ENCODE results near the gene SNX15.

Gene SNX15

GRCh38 chr11:65059959-65060824 is 33.0 kb downstream of the SNX15 start:
- Histone ChIP-seq H3K4me3 (ENCODE audit: low read length, poor library complexity, severe bottlenecking) (no peak overlapping the region), H3K36me3 (ENCODE audit: insufficient read depth, low read length) (no peaks in the 10 kb centered on the region), H3K79me2 (ENCODE audit: insufficient read depth, low read length) (no peaks in the 10 kb centered on the region), H3K4me2 (ENCODE audit: low read depth, low read length, poor library complexity, severe bottlenecking) (no peak overlapping the region), H3K9ac (ENCODE audit: low read depth, low read length, poor library complexity, severe bottlenecking) (no peak overlapping the region), H3K9me2 (replicated peaks; ENCODE audit: low read depth, low read length) (no peaks in the 10 kb centered on the region), H3K27me3 (ENCODE audit: insufficient read depth, low read length, poor library complexity, severe bottlenecking) (no peaks in the 10 kb centered on the region), H3K4me1 (ENCODE audit: insufficient read depth, low read length, poor library complexity, severe bottlenecking) (no peaks in the 10 kb centered on the region), H3K9me3 (ENCODE audit: insufficient read depth, low read depth, low read length) (no peaks in the 10 kb centered on the region), H4K20me1 (ENCODE audit: insufficient read depth, low read length, poor library complexity, severe bottlenecking) (no peaks in the 10 kb centered on the region), H3F3A (ENCODE audit: low read depth) (no peaks in the 10 kb centered on the region), H2AFZ (ENCODE audit: low read length) (peak overlapping the region; percentile 32; the same call in 1 of the 2 replicates)
- no peak for TF ChIP-seq EZH2phosphoT487 (IDR thresholded peaks at IDR 0.05; ENCODE audit: borderline replicate concordance)
- no peak for TF ChIP-seq CTCF (conservative IDR thresholded peaks at IDR 0.05; ENCODE audit: low read length)

GRCh38 chr11:65060913-65061408 is 33.7 kb downstream of the SNX15 start:
- Histone ChIP-seq H3K9me3 (ENCODE audit: insufficient read depth, low read depth, low read length) (no peaks in the 10 kb centered on the region), H3F3A (ENCODE audit: low read depth) (no peaks in the 10 kb centered on the region), H3K4me3 (ENCODE audit: low read length, poor library complexity, severe bottlenecking) (no peak overlapping the region), H2AFZ (ENCODE audit: low read length) (no peak overlapping the region), H3K9me2 (replicated peaks; ENCODE audit: low read depth, low read length) (no peaks in the 10 kb centered on the region), H3K4me2 (ENCODE audit: low read depth, low read length, poor library complexity, severe bottlenecking) (no peak overlapping the region), H3K27me3 (ENCODE audit: insufficient read depth, low read length, poor library complexity, severe bottlenecking) (no peaks in the 10 kb centered on the region), H3K36me3 (ENCODE audit: insufficient read depth, low read length) (no peaks in the 10 kb centered on the region), H3K9ac (ENCODE audit: low read depth, low read length, poor library complexity, severe bottlenecking) (no peak overlapping the region), H3K79me2 (ENCODE audit: insufficient read depth, low read length) (no peaks in the 10 kb centered on the region), H3K4me1 (ENCODE audit: insufficient read depth, low read length, poor library complexity, severe bottlenecking) (no peaks in the 10 kb centered on the region), H4K20me1 (ENCODE audit: insufficient read depth, low read length, poor library complexity, severe bottlenecking) (no peaks in the 10 kb centered on the region)
- TF ChIP-seq CTCF (conservative IDR thresholded peaks at IDR 0.05; ENCODE audit: low read length) (peak; percentile 45), EZH2phosphoT487 (IDR thresholded peaks at IDR 0.05; ENCODE audit: borderline replicate concordance) (no peak)

DNA sequence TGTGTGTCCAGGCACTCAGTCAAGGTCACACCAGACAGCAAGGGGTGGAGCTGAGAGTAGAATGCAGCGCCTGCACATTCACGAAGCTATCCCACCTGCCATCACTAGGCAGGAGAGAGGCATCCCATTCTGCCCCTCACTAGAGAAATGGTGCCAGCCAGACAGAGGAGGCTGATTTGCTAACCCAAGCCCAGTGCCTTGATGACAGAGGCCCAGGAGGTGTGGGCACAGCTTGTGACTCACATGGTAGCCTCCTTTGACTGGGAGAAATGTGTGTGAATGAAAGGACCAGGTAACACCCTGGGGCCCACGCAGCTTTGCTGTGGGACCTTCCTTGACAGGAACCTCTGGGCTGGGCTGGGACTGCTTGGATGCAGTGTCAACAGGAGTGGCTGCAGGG is 36.3 kb downstream of the SNX15 start:
- Histone ChIP-seq H3K36me3 (ENCODE audit: insufficient read depth, low read length) (no peaks in the 10 kb centered on the region), H3K4me2 (ENCODE audit: low read depth, low read length, poor library complexity, severe bottlenecking) (no peak overlapping the region), H3K4me3 (ENCODE audit: low read length, poor library complexity, severe bottlenecking) (no peak overlapping the region), H3K9me2 (replicated peaks; ENCODE audit: low read depth, low read length) (no peaks in the 10 kb centered on the region), H3K9me3 (ENCODE audit: insufficient read depth, low read depth, low read length) (no peaks in the 10 kb centered on the region), H3K27me3 (ENCODE audit: insufficient read depth, low read length, poor library complexity, severe bottlenecking) (no peaks in the 10 kb centered on the region), H4K20me1 (ENCODE audit: insufficient read depth, low read length, poor library complexity, severe bottlenecking) (no peaks in the 10 kb centered on the region), H3K9ac (ENCODE audit: low read depth, low read length, poor library complexity, severe bottlenecking) (no peak overlapping the region), H3K4me1 (ENCODE audit: insufficient read depth, low read length, poor library complexity, severe bottlenecking) (no peaks in the 10 kb centered on the region), H2AFZ (ENCODE audit: low read length) (no peak overlapping the region), H3F3A (ENCODE audit: low read depth) (no peaks in the 10 kb centered on the region), H3K79me2 (ENCODE audit: insufficient read depth, low read length) (no peaks in the 10 kb centered on the region)
- TF ChIP-seq EZH2phosphoT487 (IDR thresholded peaks at IDR 0.05; ENCODE audit: borderline replicate concordance): no peak
- no peak for TF ChIP-seq CTCF (conservative IDR thresholded peaks at IDR 0.05; ENCODE audit: low read length)

All from Loucy (cell line).